ENCODE measurements around the gene MLXIP.

DNA sequence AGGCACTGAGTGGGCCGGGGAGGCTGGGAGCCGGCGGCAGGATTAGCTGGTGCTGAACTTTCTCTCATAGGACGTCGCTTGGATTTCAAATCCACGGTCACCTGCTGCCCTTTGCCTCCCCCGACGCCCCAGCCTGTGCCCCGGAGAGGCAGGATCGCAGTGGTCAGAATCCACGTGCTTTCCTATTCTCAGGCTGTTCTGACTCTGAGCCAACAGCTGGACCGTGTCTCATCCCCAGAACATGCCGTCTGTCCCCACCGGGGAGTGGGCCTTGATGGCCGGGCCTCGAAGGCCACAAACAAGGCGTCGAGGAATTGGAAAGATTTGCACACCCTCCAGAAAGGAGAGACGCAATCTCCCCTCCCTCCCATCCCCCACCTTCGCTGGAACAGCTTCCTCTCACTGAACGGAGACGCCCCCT is 18.5 kb upstream of the MLXIP start:
- TF ChIP-seq, protein P1, sequence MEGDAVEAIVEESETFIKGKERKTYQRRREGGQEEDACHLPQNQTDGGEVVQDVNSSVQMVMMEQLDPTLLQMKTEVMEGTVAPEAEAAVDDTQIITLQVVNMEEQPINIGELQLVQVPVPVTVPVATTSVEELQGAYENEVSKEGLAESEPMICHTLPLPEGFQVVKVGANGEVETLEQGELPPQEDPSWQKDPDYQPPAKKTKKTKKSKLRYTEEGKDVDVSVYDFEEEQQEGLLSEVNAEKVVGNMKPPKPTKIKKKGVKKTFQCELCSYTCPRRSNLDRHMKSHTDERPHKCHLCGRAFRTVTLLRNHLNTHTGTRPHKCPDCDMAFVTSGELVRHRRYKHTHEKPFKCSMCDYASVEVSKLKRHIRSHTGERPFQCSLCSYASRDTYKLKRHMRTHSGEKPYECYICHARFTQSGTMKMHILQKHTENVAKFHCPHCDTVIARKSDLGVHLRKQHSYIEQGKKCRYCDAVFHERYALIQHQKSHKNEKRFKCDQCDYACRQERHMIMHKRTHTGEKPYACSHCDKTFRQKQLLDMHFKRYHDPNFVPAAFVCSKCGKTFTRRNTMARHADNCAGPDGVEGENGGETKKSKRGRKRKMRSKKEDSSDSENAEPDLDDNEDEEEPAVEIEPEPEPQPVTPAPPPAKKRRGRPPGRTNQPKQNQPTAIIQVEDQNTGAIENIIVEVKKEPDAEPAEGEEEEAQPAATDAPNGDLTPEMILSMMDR (IDR thresholded peaks at IDR 0.05), result no peak
- no peak for TF ChIP-seq POLR2A (IDR thresholded peaks at IDR 0.05)
